HG03196 (cell line): ENCODE measurements around the gene LIMS1.
"Not testable (repeated sequence)": the region's sequence is repeated elsewhere in the genome, so short reads cannot be mapped to it uniquely, and the experiment has no call there.

Source experiments
- ATAC-seq: cut with Tn5 transposase; IDR thresholded peaks from one replicate; pipeline ENCODE4 v1.9.1; 2021; ENCODE audit not compliant: unreplicated experiment

Gene LIMS1, protein sequence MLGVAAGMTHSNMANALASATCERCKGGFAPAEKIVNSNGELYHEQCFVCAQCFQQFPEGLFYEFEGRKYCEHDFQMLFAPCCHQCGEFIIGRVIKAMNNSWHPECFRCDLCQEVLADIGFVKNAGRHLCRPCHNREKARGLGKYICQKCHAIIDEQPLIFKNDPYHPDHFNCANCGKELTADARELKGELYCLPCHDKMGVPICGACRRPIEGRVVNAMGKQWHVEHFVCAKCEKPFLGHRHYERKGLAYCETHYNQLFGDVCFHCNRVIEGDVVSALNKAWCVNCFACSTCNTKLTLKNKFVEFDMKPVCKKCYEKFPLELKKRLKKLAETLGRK

DNA sequence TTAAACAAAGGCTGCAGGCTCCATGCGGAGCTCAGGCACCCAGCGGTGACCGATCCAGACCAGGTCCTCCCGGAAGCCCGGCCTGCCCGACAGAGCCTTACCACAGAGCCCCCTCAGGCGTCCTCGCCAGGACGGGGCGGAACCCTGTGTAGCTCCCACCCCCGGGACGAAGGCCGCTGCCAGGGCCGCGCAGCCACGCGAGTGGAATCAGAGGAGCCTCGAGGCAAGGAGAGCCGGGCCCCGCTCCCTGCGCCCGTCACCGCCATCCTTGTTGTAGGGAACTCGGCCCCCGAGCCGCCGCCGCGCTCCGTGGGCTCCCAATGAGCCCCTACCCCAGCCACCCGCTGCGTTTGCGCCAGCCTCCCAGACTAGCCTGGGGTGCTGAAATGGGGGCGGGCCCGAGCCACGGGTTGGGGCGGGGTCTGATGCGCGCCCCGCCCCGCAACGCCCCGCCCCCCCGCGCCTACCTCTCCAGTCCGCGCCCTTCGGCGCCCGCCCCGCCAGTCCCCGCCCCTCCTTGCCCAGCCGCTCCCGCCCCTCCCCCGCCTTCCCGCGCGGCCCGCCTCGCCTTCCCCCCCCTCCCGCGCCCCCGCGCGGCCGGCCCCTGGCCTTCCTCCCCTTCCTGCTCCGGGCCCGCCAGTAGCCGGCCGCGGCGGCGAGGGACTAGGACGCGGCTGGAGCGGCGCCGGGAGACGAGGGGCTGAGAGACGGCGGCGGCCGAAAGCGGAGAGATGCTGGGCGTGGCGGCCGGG, at the start of gene LIMS1:
Gene LIMS1 (plus strand): TSS at position 639 of the 752 bp plus-strand sequence. CDS start 93 bp downstream, at position 732.
- ATAC-seq = peak; percentile 91

DNA sequence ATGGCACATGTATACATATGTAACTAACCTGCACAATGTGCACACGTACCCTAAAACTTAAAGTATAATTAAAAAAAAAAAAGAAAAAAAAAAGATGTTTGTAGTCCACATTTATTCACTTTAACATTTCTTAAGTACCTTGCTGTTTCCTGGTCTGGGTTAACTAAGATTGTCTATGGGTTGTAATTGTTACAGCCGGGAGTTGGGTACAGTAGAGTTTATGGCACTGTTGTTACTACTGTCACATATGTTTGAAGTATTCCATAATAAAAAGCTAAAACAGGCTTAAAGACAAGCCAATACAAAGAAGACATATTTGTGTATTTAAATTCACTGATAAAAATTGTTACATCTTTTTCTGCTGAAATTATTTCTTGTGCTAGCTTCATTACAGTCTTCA, 49.0 kb upstream of the LIMS1 start:
- no peak for ATAC-seq

DNA sequence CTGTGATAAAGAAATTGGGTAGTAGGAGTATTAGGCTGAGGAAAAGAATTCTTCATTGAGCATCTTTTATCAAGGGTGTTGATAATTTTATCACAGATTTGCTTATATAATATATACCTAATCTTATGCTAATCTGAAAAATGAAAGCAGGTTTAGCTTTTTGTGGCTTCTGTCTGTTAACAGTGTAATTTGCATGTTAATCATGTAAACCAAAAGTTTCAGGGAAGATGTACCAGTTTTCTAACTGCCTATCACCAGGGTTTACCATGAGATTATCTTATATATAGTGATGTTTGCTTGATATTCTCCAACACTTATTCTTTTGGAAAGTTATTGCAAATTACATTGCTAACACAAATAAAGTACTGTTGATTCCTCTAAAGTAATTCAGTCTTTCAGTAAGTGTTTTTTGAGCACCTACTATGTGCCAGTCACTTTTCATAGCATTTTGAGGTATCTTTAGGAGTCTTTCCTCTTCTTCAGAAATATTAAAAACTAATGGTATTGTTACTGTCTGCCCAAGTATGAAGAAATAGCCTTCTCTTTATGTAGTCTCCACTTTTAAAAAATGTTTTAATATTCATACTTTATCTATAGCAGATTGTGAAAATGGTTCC, 43.7 kb upstream of the LIMS1 start:
- ATAC-seq = no peak

DNA sequence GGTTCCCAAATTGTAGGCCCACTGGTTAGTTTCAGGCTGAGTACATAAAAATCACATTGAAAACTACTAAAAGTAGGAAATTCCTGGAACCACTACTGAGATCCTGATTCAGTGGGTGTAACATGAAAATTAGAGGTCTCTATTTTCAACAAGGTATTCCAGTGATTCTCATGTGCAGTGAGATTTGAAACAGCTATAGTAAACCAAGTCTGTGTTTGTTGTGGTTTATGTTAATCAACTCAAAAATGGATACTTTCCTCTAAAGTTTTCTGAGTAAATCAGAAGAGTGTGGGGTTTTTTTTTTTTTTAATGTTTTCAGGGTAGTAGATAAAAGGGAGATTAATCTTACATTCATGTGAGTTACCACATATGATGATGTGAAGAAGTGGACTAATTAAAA, 42.4 kb upstream of the LIMS1 start:
- no peak for ATAC-seq

DNA sequence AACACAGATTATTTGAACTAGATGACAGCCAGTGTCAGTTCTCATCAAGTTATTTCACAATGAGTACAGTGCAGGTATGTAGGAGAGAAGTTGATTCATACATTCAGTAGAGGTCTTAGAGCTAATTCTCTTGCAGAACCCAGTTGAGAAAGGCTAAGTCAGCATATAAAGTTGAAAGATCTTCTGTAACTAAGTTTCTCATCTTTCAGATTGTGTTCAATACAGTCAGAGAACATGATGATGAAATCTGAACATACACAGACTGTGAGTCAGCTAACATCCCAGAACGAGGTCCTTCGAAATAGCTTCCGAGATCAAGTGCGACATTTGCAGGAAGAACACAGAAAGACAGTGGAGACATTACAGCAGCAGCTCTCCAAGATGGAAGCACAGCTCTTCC, 41.9 kb upstream of the LIMS1 start:
- ATAC-seq = no peak

DNA sequence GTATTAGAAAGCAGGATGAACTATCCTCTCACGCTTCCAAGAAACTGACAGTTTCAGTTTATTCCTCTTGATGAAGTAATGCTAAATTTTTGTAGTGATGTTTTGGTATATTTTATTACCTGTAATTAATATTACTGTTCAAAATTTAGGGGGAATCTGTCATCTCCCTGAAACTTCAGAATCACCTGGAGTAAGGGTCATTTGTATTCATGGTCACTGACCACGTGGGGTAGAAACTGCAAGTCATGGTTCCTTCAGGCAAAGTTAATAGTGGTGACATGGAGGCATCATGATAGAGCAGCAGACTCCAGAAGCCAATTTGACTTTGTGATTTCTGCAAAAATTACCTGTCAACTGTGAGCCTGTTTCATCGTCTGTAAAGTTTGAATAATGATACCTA, 38.1 kb upstream of the LIMS1 start:
- not testable (repeated sequence) for ATAC-seq

DNA sequence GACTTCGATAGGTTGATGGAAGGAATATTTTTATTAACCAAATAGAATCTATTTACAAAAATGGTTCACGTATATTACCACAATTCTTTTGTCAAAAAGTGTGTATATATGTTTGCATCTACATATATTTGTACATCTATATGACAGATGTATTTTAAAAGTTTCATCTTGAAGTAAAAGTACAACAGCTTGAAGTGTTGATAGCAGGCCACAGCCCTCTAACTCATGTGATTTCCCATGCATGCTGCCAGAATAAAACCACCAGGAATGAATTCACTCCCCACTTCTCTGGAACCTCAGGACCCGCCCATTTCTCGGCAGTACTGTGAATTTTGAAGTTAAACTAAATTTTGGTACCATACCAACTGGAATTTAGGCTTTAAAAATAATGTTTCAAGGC, 26.6 kb upstream of the LIMS1 start:
- not testable (repeated sequence) for ATAC-seq

DNA sequence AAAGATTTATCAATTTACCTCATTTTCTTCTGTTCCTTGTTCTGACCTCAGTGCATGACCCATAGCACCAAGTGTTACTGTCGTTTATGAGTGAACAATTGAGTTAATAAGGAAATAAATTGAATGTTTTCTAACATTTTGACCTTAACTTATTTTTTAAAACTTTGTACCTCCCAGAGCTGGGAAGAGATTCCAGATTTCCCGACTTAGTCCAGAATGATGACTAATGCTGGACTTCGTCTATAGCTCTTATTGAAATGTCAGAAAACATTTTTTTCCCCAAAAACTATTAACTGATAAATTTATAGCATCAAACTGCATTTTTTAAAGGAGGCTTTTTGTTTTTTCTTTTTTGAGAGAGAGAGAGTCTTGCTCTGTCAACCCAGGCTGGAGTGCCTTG, 21.8 kb upstream of the LIMS1 start:
- not testable (repeated sequence) for ATAC-seq

DNA sequence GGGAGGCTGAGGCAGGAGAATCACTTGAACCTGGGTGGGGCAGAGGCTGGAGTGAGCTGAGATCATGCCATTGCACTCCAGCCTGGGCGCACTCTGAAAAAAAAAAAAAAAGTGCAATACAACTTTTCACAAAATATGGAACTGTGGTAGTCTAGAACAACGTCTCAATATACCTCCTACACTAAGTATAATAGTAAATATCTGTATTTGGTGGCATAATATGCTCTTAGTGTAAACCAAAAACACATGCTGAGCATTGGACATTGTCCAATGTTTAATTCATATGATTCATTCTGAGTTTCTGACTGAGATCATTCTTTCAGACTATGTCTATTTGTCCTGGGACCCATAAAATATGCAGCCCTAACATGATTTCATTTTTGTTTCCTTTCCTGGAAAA, 19.8 kb upstream of the LIMS1 start:
- not testable (repeated sequence) for ATAC-seq

DNA sequence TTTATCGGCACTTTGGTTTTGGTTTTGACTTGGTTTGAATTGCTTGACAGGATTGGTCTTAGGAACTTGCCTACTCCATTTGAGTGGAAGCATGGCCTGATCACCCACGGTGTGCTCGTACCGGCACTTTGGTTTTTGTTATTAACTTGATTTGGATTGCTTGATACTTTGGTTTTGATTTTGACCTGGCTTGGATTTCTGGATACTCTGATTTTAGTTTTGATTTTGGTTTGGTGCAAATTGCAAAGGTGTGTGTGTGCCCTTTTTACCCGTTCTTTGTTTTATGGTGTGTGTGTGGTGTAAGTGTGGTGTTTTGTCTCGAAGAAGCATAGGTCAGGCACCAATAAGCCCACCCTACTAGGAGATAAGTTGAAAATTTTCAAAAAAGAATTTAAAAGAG, 9.6 kb upstream of the LIMS1 start:
- ATAC-seq = not testable (repeated sequence)

DNA sequence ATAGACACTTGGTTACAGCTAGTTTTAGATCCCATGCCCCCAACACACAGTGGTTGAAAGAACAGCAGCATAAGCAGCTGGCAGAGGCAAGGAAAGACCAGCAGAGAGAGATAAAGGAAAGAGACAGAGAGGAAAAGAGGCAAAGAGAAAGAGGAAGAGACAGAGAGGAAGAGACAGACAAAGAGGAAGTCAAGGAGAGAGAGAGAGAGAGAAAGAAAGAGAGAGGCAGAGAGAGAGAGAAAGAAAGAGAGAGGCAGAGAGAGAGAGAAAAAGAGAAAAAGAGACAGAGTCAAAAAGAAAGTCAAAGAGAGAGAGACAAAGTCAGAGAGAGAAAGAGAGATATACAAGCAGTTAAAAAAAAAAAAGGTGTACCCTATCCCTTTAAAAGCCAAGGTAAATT, 9.0 kb upstream of the LIMS1 start:
- ATAC-seq = not testable (repeated sequence)

DNA sequence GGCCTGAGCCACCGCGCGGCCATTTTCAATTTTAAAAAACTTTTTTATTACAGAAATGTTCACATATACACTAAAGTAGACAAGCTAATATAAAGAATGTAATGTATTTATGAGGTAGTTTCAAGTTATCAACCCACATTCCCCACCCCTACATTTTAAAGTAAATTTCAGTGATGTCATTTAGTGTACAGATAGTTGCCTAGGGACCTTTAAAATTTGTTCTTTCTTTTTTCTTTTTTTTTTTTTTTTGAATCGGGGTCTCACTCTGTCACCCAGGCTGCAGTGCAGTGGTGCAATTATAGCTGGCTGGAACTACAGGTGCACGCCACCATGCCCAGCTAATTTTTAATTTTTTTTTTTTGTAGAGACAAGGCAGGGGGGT, 2.6 kb upstream of the LIMS1 start:
- no peak for ATAC-seq

DNA sequence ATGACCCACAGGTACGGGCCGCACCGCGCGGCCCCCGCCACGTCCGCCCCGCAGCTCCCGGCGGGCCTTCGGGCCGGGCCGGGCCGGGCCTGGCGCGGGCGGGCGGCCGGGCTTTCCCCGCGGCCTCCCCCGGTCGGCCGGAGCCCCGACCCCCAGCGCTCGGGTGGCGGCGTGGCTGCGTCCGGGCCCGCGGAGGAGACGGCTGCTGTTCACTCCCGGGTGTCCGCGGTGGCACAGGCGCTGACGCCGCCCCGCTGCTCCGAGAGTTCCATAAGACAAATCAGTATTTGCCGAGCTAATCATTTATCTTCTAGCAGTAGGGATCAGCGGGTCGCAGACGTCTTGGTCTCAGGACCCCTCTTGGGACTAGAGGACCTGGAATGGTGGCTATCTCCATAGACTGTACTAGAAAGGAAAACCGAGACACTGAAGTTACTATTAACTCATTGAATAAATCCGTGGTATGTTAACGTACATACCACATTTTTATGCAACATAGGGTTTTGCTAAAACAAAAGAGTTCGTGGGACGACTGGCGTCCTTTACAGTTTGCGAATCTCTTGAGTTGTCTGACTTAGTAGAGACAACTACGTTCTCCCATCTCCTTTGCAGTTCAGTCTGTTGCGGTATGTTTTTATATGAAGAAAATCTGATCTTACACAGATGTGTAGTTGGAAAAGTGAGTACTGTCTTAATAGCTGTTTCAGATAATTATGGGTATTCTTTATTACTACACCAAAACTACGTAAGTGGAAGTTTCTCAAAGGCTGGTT, 500 bp downstream of the LIMS1 start:
- peak; percentile 41 for ATAC-seq

DNA sequence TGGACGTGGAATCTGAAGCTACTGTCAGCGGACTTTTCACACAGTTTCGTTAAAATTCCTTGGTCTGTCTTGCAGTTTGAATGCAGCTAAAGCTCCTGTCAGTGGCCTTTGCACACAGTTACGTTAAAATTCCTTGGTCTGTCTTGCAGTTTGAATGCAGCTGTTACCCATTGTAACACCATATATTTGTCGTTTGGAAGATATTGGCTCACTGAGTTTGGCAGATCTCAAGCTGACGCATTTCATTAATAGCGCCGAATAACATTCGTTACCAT, 1.0 kb downstream of the LIMS1 start:
- ATAC-seq = no peak

DNA sequence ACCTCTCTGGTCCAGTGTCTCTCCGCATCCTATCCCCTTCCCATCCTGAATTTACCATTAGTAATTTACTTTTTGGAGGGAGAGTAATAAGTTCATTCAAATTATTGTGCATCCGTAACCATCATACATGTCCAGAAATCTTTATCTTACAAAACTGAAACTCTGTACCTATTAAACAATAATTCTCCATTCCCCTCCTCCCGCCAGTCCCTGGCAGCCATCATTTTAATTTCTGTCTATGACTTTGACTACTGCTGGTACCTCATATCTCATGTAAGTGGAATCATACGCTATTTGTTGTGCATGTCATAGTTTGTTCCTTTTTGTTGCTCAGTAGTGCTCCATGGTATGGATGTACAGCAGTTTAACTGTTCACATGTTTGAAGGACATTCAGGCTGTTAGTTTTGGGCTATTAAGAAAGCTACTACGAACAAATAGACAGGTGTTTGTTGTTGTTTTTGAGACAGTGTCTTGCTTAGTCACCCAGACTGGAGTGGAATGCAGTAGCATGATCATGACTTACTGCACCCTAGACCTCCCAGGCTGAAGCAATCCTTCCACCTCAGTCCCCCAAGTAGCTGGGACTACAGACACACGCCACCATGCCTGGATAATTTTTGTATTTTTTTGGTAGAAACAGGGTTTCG, 2.0 kb downstream of the LIMS1 start:
- no peak for ATAC-seq

DNA sequence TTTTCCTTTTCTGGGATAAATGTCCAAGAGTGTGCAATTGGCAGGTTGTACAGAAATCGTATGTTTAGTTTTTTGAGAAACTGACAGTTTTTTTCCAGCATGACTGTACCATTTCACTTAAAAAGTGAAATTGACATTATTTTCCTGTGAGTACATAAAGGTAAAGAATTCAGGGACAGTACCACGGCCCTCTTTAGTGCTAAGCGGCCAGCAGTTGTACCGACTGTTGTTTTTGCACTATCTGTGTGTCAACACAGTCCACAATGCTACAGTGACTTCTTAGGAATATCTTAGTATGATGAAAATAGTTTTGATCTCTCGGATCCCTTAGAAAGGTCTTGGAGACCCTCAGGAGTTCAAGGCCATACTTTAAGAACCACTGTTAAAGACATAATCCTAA, 2.6 kb downstream of the LIMS1 start:
- ATAC-seq = no peak

DNA sequence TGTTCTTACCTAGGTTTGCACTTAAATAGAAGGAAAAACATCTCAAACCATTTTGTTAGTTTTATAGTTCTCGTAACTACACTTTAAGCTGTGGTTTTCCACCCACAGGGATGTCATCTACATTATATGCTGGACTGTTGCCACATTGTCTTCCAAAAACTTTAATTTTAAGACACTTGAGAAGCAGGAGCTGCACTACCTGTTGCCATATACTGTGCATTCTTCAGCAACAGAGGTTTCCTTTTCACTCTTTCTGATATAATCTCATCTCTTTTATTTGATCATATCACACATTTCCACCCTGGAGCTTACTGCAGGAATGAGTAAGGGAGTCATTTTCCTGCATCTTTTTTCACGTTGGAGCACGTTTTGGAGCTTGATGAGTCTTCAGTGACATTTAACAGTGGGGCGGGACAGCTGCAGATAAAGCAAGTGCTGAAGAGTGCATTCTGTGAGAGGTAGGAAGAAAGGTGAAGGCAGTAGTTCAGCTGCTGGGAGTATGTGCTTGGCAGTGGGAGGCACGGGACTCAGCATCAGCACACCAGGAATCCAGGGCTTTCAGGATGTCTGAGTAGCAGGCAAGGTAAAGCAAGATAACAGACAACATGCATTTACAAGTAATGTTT, 3.8 kb downstream of the LIMS1 start:
- ATAC-seq = no peak

DNA sequence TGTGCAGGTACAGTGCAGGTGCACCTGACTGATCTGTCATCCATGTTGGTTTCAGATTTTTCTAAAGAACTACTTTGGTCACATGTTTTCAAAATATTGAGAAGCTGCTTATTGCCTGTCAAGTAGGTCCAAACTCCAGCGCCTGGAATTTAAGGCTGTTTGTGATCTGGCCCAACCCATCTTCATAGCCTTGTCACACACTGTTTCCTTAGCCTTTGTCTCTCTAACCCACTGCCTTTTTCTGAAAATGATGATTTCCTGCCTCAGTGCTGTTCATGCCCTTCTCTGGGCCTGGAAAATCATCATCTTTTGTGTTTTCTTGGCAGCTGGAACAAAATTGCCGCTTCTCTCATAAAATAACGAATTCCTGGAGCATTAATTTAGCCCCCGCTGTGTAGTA, 7.2 kb downstream of the LIMS1 start:
- ATAC-seq = no peak

DNA sequence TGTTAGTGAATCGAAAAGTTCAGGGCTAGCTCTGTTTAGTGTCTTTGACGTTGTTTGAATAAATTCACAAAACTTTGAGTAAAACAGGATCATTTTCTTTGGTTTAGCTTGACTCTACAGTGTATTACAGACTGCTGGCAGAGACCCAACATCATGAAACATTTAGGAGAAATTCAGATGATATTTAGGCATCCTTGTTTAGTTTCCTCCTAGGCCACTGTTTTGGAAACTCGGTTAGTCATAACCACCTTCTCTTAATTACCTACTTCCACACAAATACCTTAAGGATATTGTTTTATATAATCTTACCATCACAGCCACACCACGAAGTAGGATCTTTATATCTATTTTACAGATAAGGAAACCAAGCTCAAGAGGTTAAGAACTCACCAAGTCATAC, 7.8 kb downstream of the LIMS1 start:
- no peak for ATAC-seq

DNA sequence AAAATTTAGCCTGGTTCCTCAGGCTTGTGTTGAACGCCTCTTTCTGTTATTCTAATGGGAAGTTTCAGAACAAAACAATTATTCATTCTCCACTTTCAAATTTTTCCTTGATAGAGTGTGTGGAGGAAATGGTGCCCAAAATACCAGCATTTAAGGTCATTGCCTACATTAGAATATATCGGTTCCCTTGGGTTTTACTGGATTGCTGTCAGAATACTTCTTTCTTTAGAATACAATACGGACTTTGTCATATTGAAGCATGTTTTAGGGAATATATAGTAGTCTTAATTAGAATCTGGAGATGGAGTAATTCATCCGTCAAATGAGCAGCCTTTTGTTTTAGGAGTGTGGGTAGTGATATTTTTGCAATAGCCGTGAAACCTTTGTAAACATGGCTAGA, 13.3 kb downstream of the LIMS1 start:
- ATAC-seq = no peak
